ENCODE data around the gene LAMA5. TPM values are rescaled to one million over a fixed set of nuclear protein-coding genes. Genes with fewer than 3 reads are reported as not detected.

LAMA5 gene
- total RNA-seq, 1 donor from 2014 or later: 601 TPM

DNA sequence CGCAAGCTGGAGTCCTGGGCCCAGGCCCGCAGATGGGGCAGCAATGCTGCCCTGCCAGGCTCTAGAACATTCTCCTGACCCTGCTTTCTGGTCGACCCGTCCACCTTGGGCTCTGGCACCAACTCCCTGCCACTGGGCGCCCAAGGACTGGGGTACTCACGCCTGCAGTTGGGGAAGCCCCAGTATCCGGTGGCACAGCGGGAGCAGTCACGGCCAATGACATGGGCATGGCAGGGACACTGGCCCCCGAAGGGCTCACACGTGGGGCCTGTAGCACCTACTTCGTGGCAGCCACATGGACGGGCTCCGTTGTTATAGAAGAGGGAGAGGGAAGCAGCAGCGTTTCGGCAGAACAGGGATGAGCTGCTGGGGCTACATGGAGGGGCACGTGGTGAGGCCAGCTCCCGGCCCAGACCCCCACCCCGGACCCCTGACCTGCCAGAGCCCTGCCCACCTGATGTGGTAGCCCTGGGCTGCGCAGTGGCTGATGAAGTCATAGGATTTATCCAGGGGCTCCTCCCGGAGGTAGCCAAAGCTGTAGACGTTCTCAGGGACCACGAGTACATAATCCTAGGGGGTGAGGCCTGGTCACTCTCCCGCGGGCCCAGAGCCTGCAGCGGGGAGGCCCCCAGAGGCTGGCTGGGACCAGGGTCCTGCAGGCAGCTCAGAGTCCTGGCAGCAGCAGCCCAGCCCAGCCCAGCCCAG is 38.3 kb downstream of the LAMA5 start:
- TF ChIP-seq, protein P1, sequence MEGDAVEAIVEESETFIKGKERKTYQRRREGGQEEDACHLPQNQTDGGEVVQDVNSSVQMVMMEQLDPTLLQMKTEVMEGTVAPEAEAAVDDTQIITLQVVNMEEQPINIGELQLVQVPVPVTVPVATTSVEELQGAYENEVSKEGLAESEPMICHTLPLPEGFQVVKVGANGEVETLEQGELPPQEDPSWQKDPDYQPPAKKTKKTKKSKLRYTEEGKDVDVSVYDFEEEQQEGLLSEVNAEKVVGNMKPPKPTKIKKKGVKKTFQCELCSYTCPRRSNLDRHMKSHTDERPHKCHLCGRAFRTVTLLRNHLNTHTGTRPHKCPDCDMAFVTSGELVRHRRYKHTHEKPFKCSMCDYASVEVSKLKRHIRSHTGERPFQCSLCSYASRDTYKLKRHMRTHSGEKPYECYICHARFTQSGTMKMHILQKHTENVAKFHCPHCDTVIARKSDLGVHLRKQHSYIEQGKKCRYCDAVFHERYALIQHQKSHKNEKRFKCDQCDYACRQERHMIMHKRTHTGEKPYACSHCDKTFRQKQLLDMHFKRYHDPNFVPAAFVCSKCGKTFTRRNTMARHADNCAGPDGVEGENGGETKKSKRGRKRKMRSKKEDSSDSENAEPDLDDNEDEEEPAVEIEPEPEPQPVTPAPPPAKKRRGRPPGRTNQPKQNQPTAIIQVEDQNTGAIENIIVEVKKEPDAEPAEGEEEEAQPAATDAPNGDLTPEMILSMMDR (IDR thresholded peaks at IDR 0.05; ENCODE audit: unreplicated experiment): no peak
- Mint-ChIP-seq H3K4me1 (no peaks in the 10 kb centered on the region), H3K9me3 (no peaks in the 10 kb centered on the region), H3K27ac (no peak overlapping the region), H3K27me3 (ENCODE audit: low read depth) (no peaks in the 10 kb centered on the region), H3K36me3 (peaks cover 29% of the 10 kb centered on the region), H3K4me3 (no peak overlapping the region)
- DNase-seq (ENCODE audit: low spot score in 2 of 2, unreplicated experiment in 2 of 2): no peak

- H3K27ac Mint-ChIP-seq: no peak overlapping the region
- no peaks in the 10 kb centered on the region for H3K9me3 Mint-ChIP-seq
- TF ChIP-seq, protein P1 (IDR thresholded peaks at IDR 0.05; ENCODE audit: unreplicated experiment): no peak
- no peaks in the 10 kb centered on the region for H3K27me3 Mint-ChIP-seq (ENCODE audit: low read depth)
- H3K4me3 Mint-ChIP-seq: no peak overlapping the region
- no peaks in the 10 kb centered on the region for H3K4me1 Mint-ChIP-seq
- H3K36me3 Mint-ChIP-seq: peaks cover 29% of the 10 kb centered on the region
- DNase-seq (ENCODE audit: low spot score in 2 of 2, unreplicated experiment in 2 of 2): no peak
Measured at GRCh38 chr20:62327726-62328495, 39.2 kb downstream of the LAMA5 start.

DNA sequence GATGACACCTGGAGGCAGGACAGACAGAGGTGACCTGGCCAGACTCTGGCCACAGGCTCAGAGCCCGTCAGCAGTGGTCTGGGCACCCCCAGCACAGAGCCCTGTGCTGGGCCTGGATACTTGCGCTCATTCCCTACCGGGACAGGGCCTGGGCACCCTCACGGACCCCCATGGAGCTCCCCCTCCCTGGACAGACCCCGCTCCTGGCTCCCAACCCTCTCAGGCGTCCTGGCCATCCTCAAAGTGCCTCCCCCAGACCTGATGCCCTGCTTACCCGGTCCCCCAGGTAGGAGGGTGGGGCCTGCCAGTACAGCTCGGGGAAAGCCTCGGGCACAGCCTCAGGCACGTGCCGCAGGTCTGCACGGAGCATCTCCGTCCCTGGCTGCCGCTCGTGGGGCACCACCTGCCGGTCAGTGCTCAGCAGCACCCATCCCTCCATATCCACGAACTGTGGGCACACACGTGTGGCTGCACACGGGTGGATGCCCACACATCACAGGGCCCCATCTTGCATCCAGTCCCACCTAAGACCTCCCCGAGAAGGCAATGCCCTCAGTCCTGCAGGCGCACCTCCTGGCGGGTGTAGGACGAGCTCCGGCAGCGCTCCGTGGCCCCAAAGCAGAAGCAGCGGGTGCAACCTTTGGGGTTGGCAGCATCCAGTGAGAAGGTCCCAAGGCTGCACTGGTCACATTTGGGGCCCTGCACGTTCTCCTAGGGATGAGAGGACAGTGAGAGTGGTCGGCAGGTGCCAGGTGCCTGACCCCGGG is 40.0 kb downstream of the LAMA5 start:
- H3K4me3 Mint-ChIP-seq: no peak overlapping the region
- peaks cover 29% of the 10 kb centered on the region for H3K36me3 Mint-ChIP-seq
- H3K4me1 Mint-ChIP-seq: no peaks in the 10 kb centered on the region

GRCh38 chr20:62326559-62326958 is 40.6 kb downstream of the LAMA5 start:
- TF ChIP-seq, protein P1 (IDR thresholded peaks at IDR 0.05; ENCODE audit: unreplicated experiment): no peak
- H3K36me3 Mint-ChIP-seq: peaks cover 29% of the 10 kb centered on the region

More for the DNA sequence above, 40.0 kb downstream of the LAMA5 start:
- no peak for DNase-seq (ENCODE audit: low spot score in 2 of 2, unreplicated experiment in 2 of 2)
- Mint-ChIP-seq H3K27ac (no peak overlapping the region), H3K9me3 (no peaks in the 10 kb centered on the region), H3K27me3 (ENCODE audit: low read depth) (no peaks in the 10 kb centered on the region)
- TF ChIP-seq, protein P1 (IDR thresholded peaks at IDR 0.05; ENCODE audit: unreplicated experiment): no peak

DNA sequence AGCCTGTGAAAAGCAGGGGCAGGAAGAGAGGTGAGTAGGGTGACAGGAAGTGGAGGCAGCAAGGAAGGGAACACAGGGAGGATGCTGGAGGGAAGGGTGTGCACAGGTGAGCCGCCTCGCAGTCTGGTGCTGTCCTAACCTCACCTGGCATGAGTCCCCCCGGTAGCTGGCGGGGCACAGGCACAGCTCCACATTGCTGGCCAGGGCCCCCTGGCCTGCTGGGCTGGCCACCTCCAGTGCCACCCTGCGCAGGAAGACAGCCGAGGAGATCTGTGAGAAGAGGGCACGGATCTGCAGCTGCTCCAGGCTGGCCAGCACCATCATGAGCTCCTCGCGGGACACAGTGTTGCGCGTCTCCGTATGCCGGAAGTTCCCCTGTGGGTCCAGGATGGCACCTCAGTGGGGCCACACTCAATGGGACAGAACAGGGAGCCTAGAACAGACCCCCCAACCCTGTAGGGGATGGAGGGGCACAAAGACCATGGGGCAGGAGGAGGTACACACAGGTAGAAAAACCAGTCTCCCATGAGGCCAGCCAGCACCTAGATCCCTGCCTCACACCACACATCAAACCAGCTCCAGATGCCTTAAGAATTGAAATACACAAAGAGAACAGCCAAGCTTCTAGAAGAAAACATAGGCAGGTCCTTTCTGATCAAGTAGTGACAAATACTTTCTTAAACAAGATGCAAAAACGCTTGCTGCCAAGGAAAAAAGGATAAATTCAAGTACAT is 41.8 kb downstream of the LAMA5 start:
- no peak overlapping the region for H3K4me3 Mint-ChIP-seq
- DNase-seq (ENCODE audit: low spot score in 2 of 2, unreplicated experiment in 2 of 2): no peak
- TF ChIP-seq, protein P1 (IDR thresholded peaks at IDR 0.05; ENCODE audit: unreplicated experiment): no peak
- no peak overlapping the region for H3K27ac Mint-ChIP-seq
- peaks cover 33% of the 10 kb centered on the region for H3K36me3 Mint-ChIP-seq
- no peaks in the 10 kb centered on the region for H3K4me1 Mint-ChIP-seq
- H3K27me3 Mint-ChIP-seq (ENCODE audit: low read depth): no peaks in the 10 kb centered on the region
- H3K9me3 Mint-ChIP-seq: no peaks in the 10 kb centered on the region

More at GRCh38 chr20:62326559-62326958, 40.6 kb downstream of the LAMA5 start:
- Mint-ChIP-seq H3K27me3 (ENCODE audit: low read depth) (no peaks in the 10 kb centered on the region), H3K4me3 (no peak overlapping the region), H3K4me1 (no peaks in the 10 kb centered on the region), H3K9me3 (no peaks in the 10 kb centered on the region), H3K27ac (no peak overlapping the region)
- DNase-seq (ENCODE audit: low spot score in 2 of 2, unreplicated experiment in 2 of 2): no peak
